Erythroblast (primary cell): ENCODE measurements around the gene ANXA5.

Experiments
- GATA1 ChIP-seq: IDR thresholded peaks from 2 replicates; pipeline ENCODE4 v1.6.1; 2011; ENCODE audit warnings: low read depth, mild to moderate bottlenecking, control low read depth, low read length, moderate library complexity
- POLR2A ChIP-seq: IDR thresholded peaks from 2 replicates; pipeline ENCODE4 v1.6.1; 2011; ENCODE audit warnings: mild to moderate bottlenecking, low read length

- TF ChIP-seq POLR2A (no peak), GATA1 (no peak)
These were observed 30.6 kb downstream of the ANXA5 start for GRCh38 chr4:121666091-121666679.
